Measurements from ENCODE around the gene KIF21B. TPM values are rescaled to one million over a fixed set of nuclear protein-coding genes. Genes with fewer than 3 reads are reported as not detected.
"Not testable (repeated sequence)": the region's sequence is repeated elsewhere in the genome, so short reads cannot be mapped to it uniquely, and the experiment has no call there.

The KIF21B gene
- total RNA-seq, 2 donors from 2014 or later, result 0.48 to 1.5 TPM

GRCh38 chr1:200966934-200967333, 56.6 kb downstream of the KIF21B start:
- Histone ChIP-seq H3K36me3 (no peaks in the 10 kb centered on the region), H3K27ac (no peak overlapping the region), H3K4me3 (no peak overlapping the region), H3K9me3 (no peaks in the 10 kb centered on the region), H3K27me3 (no peaks in the 10 kb centered on the region), H3K4me1 (no peaks in the 10 kb centered on the region)
- TF ChIP-seq CTCF (IDR thresholded peaks at IDR 0.05), result no peak
- DNase-seq (ENCODE audit: low spot score), result no peak

- Histone ChIP-seq H3K9me3 (no peaks in the 10 kb centered on the region), H3K4me1 (no peaks in the 10 kb centered on the region), H3K36me3 (no peaks in the 10 kb centered on the region), H3K27me3 (no peaks in the 10 kb centered on the region), H3K4me3 (no peak overlapping the region), H3K27ac (no peak overlapping the region)
- TF ChIP-seq CTCF (IDR thresholded peaks at IDR 0.05), result no peak
- no peak for DNase-seq (ENCODE audit: low spot score)
Measured at GRCh38 chr1:200965111-200965805, 58.3 kb downstream of the KIF21B start.

GRCh38 chr1:200963888-200964287, 59.6 kb downstream of the KIF21B start:
- not testable (repeated sequence) for H3K9me3 ChIP-seq; H3K27me3 ChIP-seq; H3K36me3 ChIP-seq; DNase-seq (ENCODE audit: low spot score); H3K4me1 ChIP-seq; H3K4me3 ChIP-seq; H3K27ac ChIP-seq

- no peak overlapping the region for H3K27ac ChIP-seq
- H3K4me1 ChIP-seq, result no peaks in the 10 kb centered on the region
- TF ChIP-seq CTCF (IDR thresholded peaks at IDR 0.05), result no peak
- H3K27me3 ChIP-seq, result no peaks in the 10 kb centered on the region
- H3K4me3 ChIP-seq, result no peak overlapping the region
- no peaks in the 10 kb centered on the region for H3K9me3 ChIP-seq
- H3K36me3 ChIP-seq, result no peaks in the 10 kb centered on the region
- no peak for DNase-seq (ENCODE audit: low spot score)
Measured at GRCh38 chr1:200963076-200963475, 60.4 kb downstream of the KIF21B start.

- Histone ChIP-seq H3K4me1 (no peaks in the 10 kb centered on the region), H3K4me3 (no peak overlapping the region), H3K36me3 (no peaks in the 10 kb centered on the region), H3K27me3 (no peaks in the 10 kb centered on the region), H3K9me3 (no peaks in the 10 kb centered on the region), H3K27ac (no peak overlapping the region)
- TF ChIP-seq CTCF (IDR thresholded peaks at IDR 0.05), result no peak
- no peak for DNase-seq (ENCODE audit: low spot score)
Measured at GRCh38 chr1:200962631-200963030, 60.9 kb downstream of the KIF21B start.

- not testable (repeated sequence) for H3K4me3 ChIP-seq; H3K27ac ChIP-seq; H3K9me3 ChIP-seq; H3K36me3 ChIP-seq; DNase-seq (ENCODE audit: low spot score); H3K4me1 ChIP-seq; H3K27me3 ChIP-seq
Measured at GRCh38 chr1:200962151-200962550, 61.4 kb downstream of the KIF21B start.

GRCh38 chr1:200960948-200961340, 62.6 kb downstream of the KIF21B start:
- no peak for TF ChIP-seq CTCF (IDR thresholded peaks at IDR 0.05)
- no peak for DNase-seq (ENCODE audit: low spot score)

More at GRCh38 chr1:200960948-200961340, 62.6 kb downstream of the KIF21B start:
- H3K4me1 ChIP-seq, result no peaks in the 10 kb centered on the region
- no peak overlapping the region for H3K27ac ChIP-seq
- no peaks in the 10 kb centered on the region for H3K9me3 ChIP-seq
- H3K4me3 ChIP-seq, result no peak overlapping the region
- H3K27me3 ChIP-seq, result no peaks in the 10 kb centered on the region
- H3K36me3 ChIP-seq, result no peaks in the 10 kb centered on the region
